NT2/D1 (cell line): Measurements from ENCODE around the gene ATP4B.

ENCODE experiments used
- SUZ12 ChIP-seq: IDR thresholded peaks from 2 replicates; pipeline ENCODE4 v1.6.1; 2011; ENCODE audit not compliant: insufficient read length, insufficient read depth; ENCODE audit errors: extremely low read depth
- YY1 ChIP-seq: IDR thresholded peaks from 2 replicates; pipeline ENCODE4 v1.6.1; 2011; ENCODE audit not compliant: insufficient read length, insufficient read depth
- ZNF274 ChIP-seq: IDR thresholded peaks from 2 replicates; pipeline ENCODE4 v1.6.1; 2011; ENCODE audit warnings: mild to moderate bottlenecking, low read depth, low read length

DNA sequence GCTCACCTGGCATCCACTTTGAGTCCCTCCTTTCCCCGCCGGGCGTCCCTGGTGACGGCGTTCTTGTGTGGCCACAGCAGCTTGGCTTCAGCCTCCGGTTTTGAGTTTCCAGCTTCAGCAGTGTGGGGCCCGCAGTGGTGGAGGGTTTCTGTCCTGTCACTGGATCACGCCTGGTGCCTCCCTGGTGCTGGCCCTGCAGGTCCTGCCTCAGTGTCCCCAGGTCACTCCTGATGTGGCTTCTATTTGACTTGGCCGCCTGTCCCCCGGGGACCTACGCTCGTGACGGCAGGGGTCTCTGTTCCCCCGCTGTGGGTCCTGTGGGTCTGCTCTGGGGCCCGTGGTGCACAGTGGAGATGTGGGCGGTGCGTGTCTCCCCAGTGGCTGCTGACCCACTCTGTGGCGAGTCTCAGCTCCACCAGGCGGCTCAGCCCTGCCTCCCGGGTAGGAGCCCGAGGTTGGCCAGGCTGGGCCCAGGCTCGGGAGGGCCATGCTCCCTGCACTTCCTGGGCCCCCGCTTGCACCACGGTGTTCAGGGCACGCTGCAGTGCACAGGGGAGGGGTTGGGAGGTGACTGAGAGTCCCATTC lies 1.9 kb downstream of the ATP4B start:
- no peak for TF ChIP-seq ZNF274
- TF ChIP-seq SUZ12: no peak
- TF ChIP-seq YY1: no peak
